A549 (cell line): ENCODE measurements around the gene PPIP5K1. TPM values are rescaled to one million over a fixed set of nuclear protein-coding genes. Genes with fewer than 3 reads are reported as not detected.

ENCODE experiments used
- ATAC-seq, 2 experiments: fragments of 200-7000 bp in 1 of 2; fragments of >200 bp in 1 of 2; cut with Nextera tagmentation in 1 of 2; cut with Tn5 transposase in 1 of 2; 3 replicates each; pipeline versions ENCODE4 v1.8.0 to v1.9.1; 2018 to 2020; ENCODE audit warnings: mild to moderate bottlenecking in 1 of 2, moderate library complexity in 1 of 2
- CTCF ChIA-PET: fragments of 300-600 bp; sonication (Branson Sonifier 250); formaldehyde crosslinking; extraction: SDS; loops from one replicate; lab custom pipeline; 2021; ENCODE audit warnings: antibody characterized with exemption, inconsistent platforms; lab: Yijun Ruan, JAX
- POLR2A ChIA-PET: fragments of 350-600 bp; formaldehyde crosslinking; extraction: SDS; loops from one replicate; lab custom pipeline; 2021; ENCODE audit warnings: antibody characterized with exemption, inconsistent platforms; lab: Yijun Ruan, JAX
- DNase-seq, 2 experiments: peaks; one replicate each; pipeline versions ENCODE4 v3.0.0 to v3.0.0-alpha.2; 2011 to 2016; ENCODE audit warnings: low read depth in 1 of 2, low spot score in 1 of 2
- FAIRE-seq: peaks from 2 replicates; lab custom pipeline; 2011; peaks lifted over from hg19 to GRCh38; lab: Jason Lieb, UNC
- H3K27ac ChIP-seq, 2 experiments: fragments of >200 bp; sonication (Bioruptor Twin); formaldehyde crosslinking; 3 replicates each; pipeline ENCODE4 v1.5.1; 2016 to 2017
- H3K4me1 ChIP-seq: fragments of >200 bp; sonication (Bioruptor Twin); formaldehyde crosslinking; 3 replicates; pipeline ENCODE4 v1.6.1; 2016
- H3K4me2 ChIP-seq: fragments of >200 bp; sonication (Bioruptor Twin); formaldehyde crosslinking; 3 replicates; pipeline ENCODE4 v1.6.1; 2016
- H3K4me3 ChIP-seq: fragments of >200 bp; sonication (Bioruptor Twin); formaldehyde crosslinking; 3 replicates; pipeline ENCODE4 v1.5.1; 2016
- H3K9me3 ChIP-seq: fragments of >200 bp; sonication (Bioruptor Twin); formaldehyde crosslinking; 3 replicates; pipeline ENCODE4 v1.6.1; 2016
- CBX8 ChIP-seq: fragments of 200-600 bp; sonication (generic); IDR thresholded peaks from 2 replicates; pipeline ENCODE4 v1.6.1; 2016
- CEBPB ChIP-seq, 2 experiments: fragments of >200 bp in 1 of 2; sonication (Bioruptor Twin) in 1 of 2; formaldehyde crosslinking in 1 of 2; IDR thresholded peaks; 2 replicates each; pipeline ENCODE4 v1.6.1; 2012 to 2016
- CHD2 ChIP-seq: fragments of 150-350 bp; IDR thresholded peaks from 2 replicates; pipeline ENCODE4 v1.6.1; 2014; ENCODE audit warnings: low read length; ENCODE audit not compliant: partially characterized antibody
- E2F6 ChIP-seq: IDR thresholded peaks from 2 replicates; pipeline ENCODE4 v1.6.1; 2012; ENCODE audit warnings: low read depth, borderline replicate concordance
- FOSB ChIP-seq: fragments of 250-450 bp; sonication (Bioruptor Pico); IDR thresholded peaks from 2 replicates; pipeline ENCODE4 v1.5.0; 2020; ENCODE audit warnings: mild to moderate bottlenecking, moderate library complexity
- FOSL2 ChIP-seq, 2 experiments: fragments of 450-650 bp in 1 of 2; fragments of >200 bp in 1 of 2; sonication (Bioruptor Twin) in 1 of 2; formaldehyde crosslinking; IDR thresholded peaks; 2 replicates each; pipeline versions ENCODE4 v1.5.0 to v1.6.1; 2016 to 2020; ENCODE audit warnings: mild to moderate bottlenecking in 1 of 2, moderate library complexity in 1 of 2
- GATA3 ChIP-seq: IDR thresholded peaks from 2 replicates; pipeline ENCODE4 v1.6.1; 2012; ENCODE audit warnings: borderline replicate concordance
- HDAC2 ChIP-seq: fragments of 200-600 bp; sonication (generic); IDR thresholded peaks from 2 replicates; pipeline ENCODE4 v1.6.1; 2016
- HOXA7 ChIP-seq: fragments of 250-450 bp; sonication (Bioruptor Pico); IDR thresholded peaks from 2 replicates; pipeline ENCODE4 v1.5.0; 2020; ENCODE audit warnings: mild to moderate bottlenecking, moderate library complexity
- KDM1A ChIP-seq: fragments of 200-600 bp; sonication (generic); IDR thresholded peaks from 2 replicates; pipeline ENCODE4 v1.6.1; 2016; ENCODE audit warnings: low read depth, mild to moderate bottlenecking
- KDM5A ChIP-seq: fragments of 200-600 bp; sonication (generic); IDR thresholded peaks from 2 replicates; pipeline ENCODE4 v1.6.1; 2016; ENCODE audit warnings: antibody characterized with exemption, mild to moderate bottlenecking
- MAFK ChIP-seq: fragments of 450-650 bp; IDR thresholded peaks from 2 replicates; pipeline ENCODE4 v1.6.1; 2014; ENCODE audit not compliant: partially characterized antibody
- MYC ChIP-seq: IDR thresholded peaks from 2 replicates; pipeline ENCODE4 v1.6.1; 2012; ENCODE audit warnings: mild to moderate bottlenecking, inconsistent platforms, low read length, improper control_type of control experiment, borderline replicate concordance
- NR3C1 ChIP-seq: fragments of >200 bp; sonication (Bioruptor Twin); formaldehyde crosslinking; IDR thresholded peaks from 3 replicates; pipeline ENCODE4 v1.6.1; 2017
- PBX3 ChIP-seq: IDR thresholded peaks from 2 replicates; pipeline ENCODE4 v1.6.1; 2012
- POLR2AphosphoS2 ChIP-seq: conservative IDR thresholded peaks from 2 replicates; pipeline ENCODE4 v1.6.1; 2012; ENCODE audit warnings: low read length, improper control_type of control experiment, inconsistent platforms
- RAD21 ChIP-seq, 2 experiments: fragments of >200 bp in 1 of 2; sonication (Bioruptor Twin) in 1 of 2; formaldehyde crosslinking in 1 of 2; IDR thresholded peaks in 1 of 2; conservative IDR thresholded peaks in 1 of 2; 2 replicates in 1 of 2; 3 replicates in 1 of 2; pipeline ENCODE4 v1.6.1; 2012 to 2018; ENCODE audit warnings: inconsistent platforms in 1 of 2
- USF2 ChIP-seq: fragments of 450-650 bp; IDR thresholded peaks from 2 replicates; pipeline ENCODE4 v1.6.1; 2014; ENCODE audit warnings: antibody characterized with exemption
- ZC3H11A ChIP-seq: fragments of 450-650 bp; IDR thresholded peaks from 2 replicates; pipeline ENCODE4 v1.6.1; 2014; ENCODE audit warnings: antibody characterized with exemption, mild to moderate bottlenecking
- ZFP36 ChIP-seq: fragments of 450-650 bp; IDR thresholded peaks from 2 replicates; pipeline ENCODE4 v1.6.1; 2014; ENCODE audit warnings: borderline replicate concordance; ENCODE audit not compliant: partially characterized antibody
- WGBS: methylation state at CpG from one replicate; pipeline ENCODE4 v1.1.6; 2017; ENCODE audit errors: missing lambda C conversion rate; 5-methylcytosine and 5-hydroxymethylcytosine counted together
- polyA plus RNA-seq, 4 experiments: library from polyadenylated mRNA; depleted of rRNA in 3 of 4; stranded (reverse); fragments of >200 nt; fragmentation: RNase III in 1 of 4; extraction: RNeasy Plus Mini Kit Qiagen cat#74134 plus additional on column Dnase treatment in 1 of 4; gene quantifications; 2 replicates in 3 of 4; 3 replicates in 1 of 4; pipeline ENCODE4 v1.2.3, GENCODE V29; 2011 to 2017
- TF ChIP-seq, protein P1 (sequence below): IDR thresholded peaks from 2 replicates; pipeline ENCODE4 v1.6.1; 2012
- TF ChIP-seq, protein P2 (sequence below): fragments of 200-600 bp; sonication (generic); IDR thresholded peaks from 2 replicates; pipeline ENCODE4 v1.6.1; 2016; ENCODE audit warnings: antibody characterized with exemption, mild to moderate bottlenecking, moderate library complexity
- TF ChIP-seq, protein P3 (sequence below): fragments of >200 bp; sonication (Bioruptor Twin); formaldehyde crosslinking; IDR thresholded peaks from 3 replicates; pipeline ENCODE4 v1.5.1; 2016

PPIP5K1 gene
- polyA plus RNA-seq, 2 of the 4 experiments (the other 2 are of a cell fraction) = 9.3 to 19.2 TPM

- H3K9me3 ChIP-seq = no peaks in the 10 kb centered on the region
- WGBS = 90% methylated on average over 6 of the region's 6 CpGs
- peaks cover 7% of the 10 kb centered on the region; the same call in 2 of the 3 replicates for H3K4me1 ChIP-seq
- no peak overlapping the region for H3K4me2 ChIP-seq
- CTCF ChIA-PET = no interaction called here
- no peak overlapping the region for H3K27ac ChIP-seq
- DNase-seq = no peak
- no peak overlapping the region for H3K4me3 ChIP-seq
- POLR2A ChIA-PET = no interaction called here
- TF ChIP-seq FOSB (CRISPR knock-in tag) (no peak), MAFK (no peak), CHD2 (no peak), USF2 (no peak), POLR2AphosphoS2 (no peak), RAD21 (conservative IDR thresholded peaks at IDR 0.05 in 1 of 2, IDR thresholded peaks at IDR 0.05 in 1 of 2) (no peak), CEBPB (IDR thresholded peaks at IDR 0.05) (no peak), ZFP36 (no peak), KDM5A (no peak)
- TF ChIP-seq, protein P1, sequence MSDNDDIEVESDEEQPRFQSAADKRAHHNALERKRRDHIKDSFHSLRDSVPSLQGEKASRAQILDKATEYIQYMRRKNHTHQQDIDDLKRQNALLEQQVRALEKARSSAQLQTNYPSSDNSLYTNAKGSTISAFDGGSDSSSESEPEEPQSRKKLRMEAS = no peak
- no peak for FAIRE-seq
- no peak for ATAC-seq
Observed at GRCh38 chr15:43487271-43487895, 102.6 kb downstream of the PPIP5K1 start.

- TF ChIP-seq, protein P2, sequence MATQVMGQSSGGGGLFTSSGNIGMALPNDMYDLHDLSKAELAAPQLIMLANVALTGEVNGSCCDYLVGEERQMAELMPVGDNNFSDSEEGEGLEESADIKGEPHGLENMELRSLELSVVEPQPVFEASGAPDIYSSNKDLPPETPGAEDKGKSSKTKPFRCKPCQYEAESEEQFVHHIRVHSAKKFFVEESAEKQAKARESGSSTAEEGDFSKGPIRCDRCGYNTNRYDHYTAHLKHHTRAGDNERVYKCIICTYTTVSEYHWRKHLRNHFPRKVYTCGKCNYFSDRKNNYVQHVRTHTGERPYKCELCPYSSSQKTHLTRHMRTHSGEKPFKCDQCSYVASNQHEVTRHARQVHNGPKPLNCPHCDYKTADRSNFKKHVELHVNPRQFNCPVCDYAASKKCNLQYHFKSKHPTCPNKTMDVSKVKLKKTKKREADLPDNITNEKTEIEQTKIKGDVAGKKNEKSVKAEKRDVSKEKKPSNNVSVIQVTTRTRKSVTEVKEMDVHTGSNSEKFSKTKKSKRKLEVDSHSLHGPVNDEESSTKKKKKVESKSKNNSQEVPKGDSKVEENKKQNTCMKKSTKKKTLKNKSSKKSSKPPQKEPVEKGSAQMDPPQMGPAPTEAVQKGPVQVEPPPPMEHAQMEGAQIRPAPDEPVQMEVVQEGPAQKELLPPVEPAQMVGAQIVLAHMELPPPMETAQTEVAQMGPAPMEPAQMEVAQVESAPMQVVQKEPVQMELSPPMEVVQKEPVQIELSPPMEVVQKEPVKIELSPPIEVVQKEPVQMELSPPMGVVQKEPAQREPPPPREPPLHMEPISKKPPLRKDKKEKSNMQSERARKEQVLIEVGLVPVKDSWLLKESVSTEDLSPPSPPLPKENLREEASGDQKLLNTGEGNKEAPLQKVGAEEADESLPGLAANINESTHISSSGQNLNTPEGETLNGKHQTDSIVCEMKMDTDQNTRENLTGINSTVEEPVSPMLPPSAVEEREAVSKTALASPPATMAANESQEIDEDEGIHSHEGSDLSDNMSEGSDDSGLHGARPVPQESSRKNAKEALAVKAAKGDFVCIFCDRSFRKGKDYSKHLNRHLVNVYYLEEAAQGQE = no peak
- TF ChIP-seq HDAC2 (no peak), GATA3 (no peak), E2F6 (no peak), CHD2 (no peak), PBX3 (no peak), HOXA7 (CRISPR knock-in tag) (no peak), KDM1A (no peak), CBX8 (no peak), MYC (no peak), NR3C1 (no peak), ZC3H11A (no peak), FOSL2 (IDR thresholded peaks at IDR 0.05) (no peak), FOSL2 (CRISPR knock-in tag; IDR thresholded peaks at IDR 0.05) (no peak)
- TF ChIP-seq, protein P3, sequence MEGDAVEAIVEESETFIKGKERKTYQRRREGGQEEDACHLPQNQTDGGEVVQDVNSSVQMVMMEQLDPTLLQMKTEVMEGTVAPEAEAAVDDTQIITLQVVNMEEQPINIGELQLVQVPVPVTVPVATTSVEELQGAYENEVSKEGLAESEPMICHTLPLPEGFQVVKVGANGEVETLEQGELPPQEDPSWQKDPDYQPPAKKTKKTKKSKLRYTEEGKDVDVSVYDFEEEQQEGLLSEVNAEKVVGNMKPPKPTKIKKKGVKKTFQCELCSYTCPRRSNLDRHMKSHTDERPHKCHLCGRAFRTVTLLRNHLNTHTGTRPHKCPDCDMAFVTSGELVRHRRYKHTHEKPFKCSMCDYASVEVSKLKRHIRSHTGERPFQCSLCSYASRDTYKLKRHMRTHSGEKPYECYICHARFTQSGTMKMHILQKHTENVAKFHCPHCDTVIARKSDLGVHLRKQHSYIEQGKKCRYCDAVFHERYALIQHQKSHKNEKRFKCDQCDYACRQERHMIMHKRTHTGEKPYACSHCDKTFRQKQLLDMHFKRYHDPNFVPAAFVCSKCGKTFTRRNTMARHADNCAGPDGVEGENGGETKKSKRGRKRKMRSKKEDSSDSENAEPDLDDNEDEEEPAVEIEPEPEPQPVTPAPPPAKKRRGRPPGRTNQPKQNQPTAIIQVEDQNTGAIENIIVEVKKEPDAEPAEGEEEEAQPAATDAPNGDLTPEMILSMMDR = no peak
- POLR2A ChIA-PET = no interaction called here
- ATAC-seq = no peak
- CTCF ChIA-PET = interaction anchor here (0.9 to 1.6 kb wide), 2 partner anchors 17 to 27 kb away, joined by 4 to 5 read pairs; no protein-coding TSS in a partner anchor
- no peaks in the 10 kb centered on the region for H3K9me3 ChIP-seq
- H3K27ac ChIP-seq = no peak overlapping the region
- no peaks in the 10 kb centered on the region for H3K4me1 ChIP-seq
- no peak overlapping the region for H3K4me2 ChIP-seq
- no peak for DNase-seq
- no peak for FAIRE-seq
- no peak overlapping the region for H3K4me3 ChIP-seq
- WGBS = 88% methylated on average over 2 of the region's 2 CpGs
Observed at GRCh38 chr15:43484455-43484854, 105.6 kb downstream of the PPIP5K1 start.
